Stimulated activated CD8-positive, alpha-beta memory T cell treated with anti-CD3 and anti-CD28 coated beads, Interleukin-12 subunit alpha, Interleukin-12 subunit beta, amount 100 ng/mL, for 24 hours (primary cell): ENCODE data around the gene ACVRL1.

Experiments
- DNase-seq: peaks from one replicate; pipeline ENCODE4 v3.0.0-alpha.2; 2020; ENCODE audit errors: extremely low read depth

ACVRL1 gene

GRCh38 chr12:51942501-51943000 is 35.2 kb downstream of the ACVRL1 start:
- DNase-seq, result no peak

- no peak for DNase-seq
Observed at GRCh38 chr12:51943346-51943745, 36.0 kb downstream of the ACVRL1 start.

- DNase-seq, result no peak
Observed at GRCh38 chr12:51944608-51945233, 37.4 kb downstream of the ACVRL1 start.

- DNase-seq, result no peak
Observed at GRCh38 chr12:51947246-51947996, 40.1 kb downstream of the ACVRL1 start.

- DNase-seq, result no peak
Observed at GRCh38 chr12:51948066-51948465, 40.8 kb downstream of the ACVRL1 start.

- no peak for DNase-seq
Observed at GRCh38 chr12:51949342-51950030, 42.2 kb downstream of the ACVRL1 start.

GRCh38 chr12:51950682-51951198 is 43.4 kb downstream of the ACVRL1 start:
- DNase-seq, result no peak

- DNase-seq, result peak; percentile 75
Observed at GRCh38 chr12:51951199-51951842, 44.0 kb downstream of the ACVRL1 start, which contains the start of gene ACVR1B. Gene ACVR1B, plus strand, starts transcription at chr12:51951699. Its CDS starts 45 bp downstream, at chr12:51951744.

- DNase-seq, result no peak
Observed at GRCh38 chr12:51951843-51952722, 44.8 kb downstream of the ACVRL1 start.

GRCh38 chr12:51953089-51953488 is 45.8 kb downstream of the ACVRL1 start:
- no peak for DNase-seq

- no peak for DNase-seq
Observed at GRCh38 chr12:51953864-51954263, 46.6 kb downstream of the ACVRL1 start.

- DNase-seq, result no peak
Observed at GRCh38 chr12:51954561-51955361, 47.5 kb downstream of the ACVRL1 start.

- DNase-seq, result no peak
Observed at GRCh38 chr12:51955702-51956101, 48.4 kb downstream of the ACVRL1 start.

- no peak for DNase-seq
Observed at GRCh38 chr12:51958542-51958941, 51.2 kb downstream of the ACVRL1 start.

GRCh38 chr12:51959211-51959610 is 51.9 kb downstream of the ACVRL1 start:
- no peak for DNase-seq

- DNase-seq, result no peak
Observed at GRCh38 chr12:51959921-51960320, 52.6 kb downstream of the ACVRL1 start.

- DNase-seq, result no peak
Observed at GRCh38 chr12:51960488-51960887, 53.2 kb downstream of the ACVRL1 start.

- no peak for DNase-seq
Observed at GRCh38 chr12:51960890-51961289, 53.6 kb downstream of the ACVRL1 start.

GRCh38 chr12:51961834-51962233 is 54.5 kb downstream of the ACVRL1 start:
- no peak for DNase-seq

GRCh38 chr12:51962737-51963136 is 55.4 kb downstream of the ACVRL1 start:
- no peak for DNase-seq
